Measurements from ENCODE around the gene PLXNA2. TPM values are rescaled to one million over a fixed set of nuclear protein-coding genes. Genes with fewer than 3 reads are reported as not detected.

PLXNA2 gene
- total RNA-seq, 1 experiment from 2014 or later: 8.7 TPM

DNA sequence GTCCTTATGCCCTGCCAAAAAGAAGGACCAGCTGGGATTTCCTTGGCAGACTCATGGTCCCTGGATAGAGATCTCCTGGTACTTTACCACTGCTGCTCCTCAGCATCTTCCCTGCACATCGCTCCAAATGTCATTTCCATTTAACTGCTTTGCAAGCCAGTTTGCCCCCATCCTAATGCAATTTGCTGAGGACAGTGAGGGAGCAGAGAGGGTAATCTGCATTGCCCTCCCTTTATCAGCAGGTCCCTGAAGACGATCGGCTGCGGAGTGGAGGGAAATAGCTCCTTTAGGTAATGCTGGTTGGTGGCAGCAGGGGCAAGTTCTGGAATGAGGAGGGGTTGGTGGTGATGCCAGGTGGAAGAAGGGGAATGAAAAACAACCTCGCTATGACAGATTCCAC, 2.7 kb downstream of the PLXNA2 start:
- DNase-seq (ENCODE audit: low read depth in 1 of 2, low spot score in 2 of 2): no peak
- H3K4me1 ChIP-seq (replicated peaks): peaks cover 45% of the 10 kb centered on the region
- H3K27me3 ChIP-seq (replicated peaks): no peaks in the 10 kb centered on the region
- no peak overlapping the region for H3K27ac ChIP-seq
- no peaks in the 10 kb centered on the region for H3K9me3 ChIP-seq (replicated peaks)
- no peak overlapping the region for H3K4me3 ChIP-seq
- peaks cover 31% of the 10 kb centered on the region for H3K36me3 ChIP-seq

GRCh38 chr1:208240662-208241355, 3.4 kb downstream of the PLXNA2 start:
- DNase-seq (ENCODE audit: low read depth in 1 of 2, low spot score in 2 of 2): no peak
- H3K27ac ChIP-seq: no peak overlapping the region
- no peak overlapping the region for H3K4me3 ChIP-seq
- H3K4me1 ChIP-seq (replicated peaks): peaks cover 52% of the 10 kb centered on the region
- H3K36me3 ChIP-seq: peaks cover 34% of the 10 kb centered on the region
- H3K27me3 ChIP-seq (replicated peaks): no peaks in the 10 kb centered on the region
- no peaks in the 10 kb centered on the region for H3K9me3 ChIP-seq (replicated peaks)

GRCh38 chr1:208239473-208240381, 4.5 kb downstream of the PLXNA2 start:
- DNase-seq (ENCODE audit: low read depth in 1 of 2, low spot score in 2 of 2): no peak
- H3K27me3 ChIP-seq (replicated peaks): no peaks in the 10 kb centered on the region
- H3K9me3 ChIP-seq (replicated peaks): no peaks in the 10 kb centered on the region
- no peak overlapping the region for H3K4me3 ChIP-seq
- peaks cover 40% of the 10 kb centered on the region for H3K36me3 ChIP-seq
- H3K4me1 ChIP-seq (replicated peaks): peaks cover 55% of the 10 kb centered on the region
- H3K27ac ChIP-seq: no peak overlapping the region

DNA sequence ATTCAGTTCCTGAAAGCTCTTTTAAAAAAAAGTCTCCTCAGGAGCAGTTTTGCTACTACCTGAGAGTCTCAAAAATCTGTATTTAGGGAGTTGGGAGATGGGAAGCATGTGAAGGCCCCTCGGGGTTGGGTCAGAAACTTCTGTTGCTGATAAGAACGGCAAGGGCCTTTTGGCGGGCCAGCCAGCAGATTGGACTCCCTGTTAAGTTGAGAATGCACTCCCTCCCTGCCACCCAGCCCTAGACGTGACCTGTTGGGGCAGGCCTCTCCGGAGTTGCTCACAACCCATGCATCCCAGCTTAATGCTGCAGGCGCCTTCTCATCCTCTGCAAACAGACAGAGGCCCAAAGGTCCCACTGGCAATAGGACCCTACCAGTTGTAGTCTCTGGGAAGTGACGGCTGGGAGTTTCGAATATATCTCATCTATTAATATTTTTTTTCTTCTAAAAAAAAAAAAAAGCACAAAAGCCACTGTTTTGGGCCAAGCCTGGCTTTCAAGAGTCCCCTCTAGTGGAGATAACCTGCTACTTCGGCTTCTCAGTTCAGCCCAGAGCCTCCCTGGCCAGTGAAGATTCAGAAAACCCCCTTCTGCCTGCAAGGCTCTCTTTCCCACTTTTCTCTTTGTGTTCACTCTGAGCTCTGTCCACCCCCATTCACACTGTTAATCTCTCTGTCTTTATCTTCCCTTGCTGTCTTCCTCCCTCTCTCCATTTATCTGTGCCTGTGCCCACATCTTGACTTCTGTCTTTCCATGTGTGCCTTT, 5.3 kb downstream of the PLXNA2 start:
- DNase-seq (ENCODE audit: low read depth in 1 of 2, low spot score in 2 of 2): peak in 1 of 2 experiments; percentile 59
- Histone ChIP-seq H3K27ac (no peak overlapping the region), H3K4me3 (no peak overlapping the region), H3K27me3 (replicated peaks) (no peaks in the 10 kb centered on the region), H3K4me1 (replicated peaks) (peaks cover 60% of the 10 kb centered on the region), H3K9me3 (replicated peaks) (no peaks in the 10 kb centered on the region), H3K36me3 (peaks cover 40% of the 10 kb centered on the region)

- no peaks in the 10 kb centered on the region for H3K9me3 ChIP-seq (replicated peaks)
- H3K4me3 ChIP-seq: no peak overlapping the region
- no peaks in the 10 kb centered on the region for H3K27me3 ChIP-seq (replicated peaks)
- H3K4me1 ChIP-seq (replicated peaks): peaks cover 68% of the 10 kb centered on the region
- no peak overlapping the region for H3K27ac ChIP-seq
- peaks cover 36% of the 10 kb centered on the region for H3K36me3 ChIP-seq
- DNase-seq (ENCODE audit: low read depth in 1 of 2, low spot score in 2 of 2): no peak
Measured at GRCh38 chr1:208237241-208237640, 6.9 kb downstream of the PLXNA2 start.

- Histone ChIP-seq H3K4me1 (replicated peaks) (peaks cover 74% of the 10 kb centered on the region), H3K9me3 (replicated peaks) (no peaks in the 10 kb centered on the region), H3K27ac (peak overlapping the region; percentile 77), H3K4me3 (no peak overlapping the region), H3K27me3 (replicated peaks) (no peaks in the 10 kb centered on the region), H3K36me3 (peaks cover 33% of the 10 kb centered on the region)
- peak; percentile 77 to 79 for DNase-seq (ENCODE audit: low read depth in 1 of 2, low spot score in 2 of 2)
Measured at GRCh38 chr1:208235982-208236761, 8.0 kb downstream of the PLXNA2 start.

- no peaks in the 10 kb centered on the region for H3K9me3 ChIP-seq (replicated peaks)
- no peak for DNase-seq (ENCODE audit: low read depth in 1 of 2, low spot score in 2 of 2)
- H3K27ac ChIP-seq: peak overlapping the region; percentile 77
- H3K36me3 ChIP-seq: peaks cover 32% of the 10 kb centered on the region
- H3K27me3 ChIP-seq (replicated peaks): no peaks in the 10 kb centered on the region
- H3K4me1 ChIP-seq (replicated peaks): peaks cover 80% of the 10 kb centered on the region
- H3K4me3 ChIP-seq: no peak overlapping the region
Measured at GRCh38 chr1:208235356-208235981, 8.7 kb downstream of the PLXNA2 start.

- Histone ChIP-seq H3K36me3 (peaks cover 37% of the 10 kb centered on the region), H3K27ac (no peak overlapping the region), H3K4me3 (no peak overlapping the region), H3K4me1 (replicated peaks) (peaks cover 80% of the 10 kb centered on the region), H3K9me3 (replicated peaks) (no peaks in the 10 kb centered on the region), H3K27me3 (replicated peaks) (no peaks in the 10 kb centered on the region)
- no peak for DNase-seq (ENCODE audit: low read depth in 1 of 2, low spot score in 2 of 2)
Measured at GRCh38 chr1:208234721-208235120, 9.5 kb downstream of the PLXNA2 start.

GRCh38 chr1:208233978-208234377, 10.2 kb downstream of the PLXNA2 start:
- Histone ChIP-seq H3K4me1 (replicated peaks) (peaks cover 72% of the 10 kb centered on the region), H3K27ac (no peak overlapping the region), H3K4me3 (no peak overlapping the region), H3K9me3 (replicated peaks) (no peaks in the 10 kb centered on the region), H3K27me3 (replicated peaks) (no peaks in the 10 kb centered on the region), H3K36me3 (peaks cover 40% of the 10 kb centered on the region)
- no peak for DNase-seq (ENCODE audit: low read depth in 1 of 2, low spot score in 2 of 2)

DNA sequence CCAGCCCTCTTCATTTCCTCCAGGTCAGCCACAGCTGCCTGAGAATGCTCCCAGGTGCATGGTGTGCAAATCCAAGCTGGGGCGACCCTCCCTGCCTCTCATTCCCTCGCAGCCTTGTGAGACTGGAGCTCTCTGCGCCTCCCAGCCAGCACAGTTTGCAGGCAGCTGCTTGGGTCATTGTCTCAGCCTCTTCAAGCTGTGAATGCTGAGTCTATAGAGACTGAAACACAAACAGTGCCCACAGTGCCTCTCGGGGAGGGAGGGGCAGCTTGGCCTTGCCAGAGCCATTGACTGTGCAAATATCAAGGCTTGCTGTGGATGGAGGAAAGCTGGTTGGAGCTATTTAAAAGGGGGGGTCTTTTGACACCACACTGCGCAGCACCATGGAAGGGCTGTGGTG, 10.6 kb downstream of the PLXNA2 start:
- Histone ChIP-seq H3K36me3 (peaks cover 37% of the 10 kb centered on the region), H3K4me3 (no peak overlapping the region), H3K9me3 (replicated peaks) (no peaks in the 10 kb centered on the region), H3K4me1 (replicated peaks) (peaks cover 68% of the 10 kb centered on the region), H3K27me3 (replicated peaks) (no peaks in the 10 kb centered on the region), H3K27ac (no peak overlapping the region)
- DNase-seq (ENCODE audit: low read depth in 1 of 2, low spot score in 2 of 2): peak; percentile 52 to 62

DNA sequence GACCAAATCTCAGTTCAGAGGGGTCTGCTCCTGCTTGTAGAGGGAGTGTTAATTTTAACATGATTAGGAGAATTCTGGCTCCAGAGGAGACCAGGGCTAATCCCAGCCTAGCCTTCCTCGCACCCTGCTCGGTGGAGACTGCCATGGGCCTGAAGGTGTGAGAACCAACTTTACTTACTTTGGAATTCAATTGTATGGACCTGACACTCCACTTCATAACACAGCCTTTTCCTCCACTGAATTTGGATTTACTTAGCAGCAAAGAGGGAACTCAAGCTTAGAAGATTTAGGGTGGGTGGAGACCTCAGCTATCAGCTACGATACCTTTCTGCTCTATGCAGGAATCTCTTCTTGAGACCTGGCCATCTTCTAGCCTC, 11.5 kb downstream of the PLXNA2 start:
- Histone ChIP-seq H3K9me3 (replicated peaks) (no peaks in the 10 kb centered on the region), H3K4me3 (no peak overlapping the region), H3K27me3 (replicated peaks) (no peaks in the 10 kb centered on the region), H3K4me1 (replicated peaks) (peaks cover 68% of the 10 kb centered on the region), H3K36me3 (peaks cover 30% of the 10 kb centered on the region), H3K27ac (no peak overlapping the region)
- no peak for DNase-seq (ENCODE audit: low read depth in 1 of 2, low spot score in 2 of 2)

DNA sequence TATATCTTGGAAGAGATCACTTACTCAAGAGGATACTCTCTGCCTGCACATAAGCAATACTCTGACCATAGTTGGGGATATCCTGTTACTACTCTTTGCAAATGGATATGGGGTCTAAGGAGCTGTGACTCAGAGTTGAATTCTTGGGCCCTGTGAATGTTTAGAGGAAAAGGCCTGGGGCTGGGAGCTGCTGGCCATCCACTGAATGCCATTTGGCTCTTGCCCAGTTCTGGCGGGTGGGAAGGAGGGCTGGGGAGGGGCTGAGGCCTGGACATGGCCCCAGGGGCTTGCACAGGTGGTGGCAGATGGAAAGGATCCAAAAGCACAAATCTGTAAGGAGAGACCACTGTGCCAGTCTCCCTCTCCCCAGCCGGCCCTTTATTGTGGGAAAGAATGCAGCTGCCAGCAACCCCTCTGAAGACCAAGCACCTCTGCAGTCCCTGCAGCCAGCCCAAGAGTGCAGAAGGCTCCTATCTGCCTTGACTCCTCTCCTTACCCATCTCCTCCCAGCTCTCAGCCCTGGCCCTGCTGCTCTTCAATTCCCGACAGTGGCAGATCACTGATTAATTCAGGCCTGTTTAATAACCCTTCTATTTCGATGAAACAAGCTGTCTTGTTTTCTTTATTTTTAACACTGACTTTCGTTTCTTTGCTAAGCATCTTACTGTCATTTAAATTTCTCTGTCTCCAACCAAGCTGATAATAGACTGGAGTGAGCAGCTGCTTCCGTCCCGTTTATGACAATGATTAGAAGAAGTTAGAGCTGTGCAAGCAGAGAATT, 12.1 kb downstream of the PLXNA2 start:
- no peaks in the 10 kb centered on the region for H3K27me3 ChIP-seq (replicated peaks)
- no peak overlapping the region for H3K27ac ChIP-seq
- peaks cover 65% of the 10 kb centered on the region for H3K4me1 ChIP-seq (replicated peaks)
- H3K4me3 ChIP-seq: no peak overlapping the region
- DNase-seq (ENCODE audit: low read depth in 1 of 2, low spot score in 2 of 2): peak; percentile 66 to 68
- no peaks in the 10 kb centered on the region for H3K9me3 ChIP-seq (replicated peaks)
- H3K36me3 ChIP-seq: peaks cover 30% of the 10 kb centered on the region; the same call in 1 of the 2 replicates

All from SJSA1 (cell line).